ENCODE results near the gene CTBP2. TPM values are rescaled to one million over a fixed set of nuclear protein-coding genes. Genes with fewer than 3 reads are reported as not detected.
A peak's percentile ranks its signal among the peaks of the same experiment; 100 is the strongest.

The CTBP2 gene
- total and polyA plus RNA-seq, 8 donors = 71.2 to 90.0 (median 84.1) TPM

GRCh38 chr10:125043841-125044658 lies 116.3 kb downstream of the CTBP2 start:
- Histone ChIP-seq H3K9me3 (no peaks in the 10 kb centered on the region), H3K4me1 (peaks cover 17 to 49% of the 10 kb centered on the region in 2 donors), H3K27me3 (no peaks in the 10 kb centered on the region), H3K27ac (no peak overlapping the region), H3K4me3 (no peak overlapping the region), H3K36me3 (no peaks in the 10 kb centered on the region)
- no peak for DNase-seq
- TF ChIP-seq CTCF (IDR thresholded peaks at IDR 0.05) = no peak
- ATAC-seq = no peak
- intact Hi-C loops (cut with DNase I) = no loop called here

- Histone ChIP-seq H3K9me3 (no peaks in the 10 kb centered on the region), H3K36me3 (peaks cover 0 to 9% of the 10 kb centered on the region in 2 donors), H3K27ac (no peak overlapping the region), H3K27me3 (no peaks in the 10 kb centered on the region), H3K4me1 (peaks cover 8 to 55% of the 10 kb centered on the region in 2 donors), H3K4me3 (no peak overlapping the region)
- intact Hi-C loops (cut with DNase I) = no loop called here
- TF ChIP-seq CTCF (IDR thresholded peaks at IDR 0.05) = no peak
- ATAC-seq (no peak), DNase-seq (no peak)
Measured at GRCh38 chr10:125041856-125042506, 118.4 kb downstream of the CTBP2 start.

GRCh38 chr10:125039354-125039769 lies 121.0 kb downstream of the CTBP2 start:
- TF ChIP-seq CTCF (IDR thresholded peaks at IDR 0.05) = no peak
- Histone ChIP-seq H3K4me3 (no peak overlapping the region), H3K36me3 (peaks cover 0 to 9% of the 10 kb centered on the region in 2 donors), H3K27me3 (no peaks in the 10 kb centered on the region), H3K9me3 (no peaks in the 10 kb centered on the region), H3K27ac (no peak overlapping the region), H3K4me1 (peaks cover 5 to 44% of the 10 kb centered on the region in 2 donors)
- DNase-seq = no peak
- no peak for ATAC-seq
- intact Hi-C loops (cut with DNase I) = no loop called here

GRCh38 chr10:125038637-125039036 lies 121.7 kb downstream of the CTBP2 start:
- peak; percentile 93 for ATAC-seq

More at GRCh38 chr10:125038637-125039036, 121.7 kb downstream of the CTBP2 start:
- no peak for TF ChIP-seq CTCF (IDR thresholded peaks at IDR 0.05)
- Histone ChIP-seq H3K4me3 (no peak overlapping the region), H3K36me3 (peaks cover 0 to 12% of the 10 kb centered on the region in 2 donors), H3K27me3 (no peaks in the 10 kb centered on the region), H3K9me3 (no peaks in the 10 kb centered on the region), H3K27ac (peak overlapping the region in 1 of 2 donors; percentile 29), H3K4me1 (peaks cover 5 to 44% of the 10 kb centered on the region in 2 donors)
- intact Hi-C loops (cut with DNase I) = no loop called here
- peak in 1 of 4 donors; percentile 71 for DNase-seq

All from left lung (tissue), 10 donors.